Endothelial cell of umbilical vein (primary cell): ENCODE data around the gene RTN3. TPM values are rescaled to one million over a fixed set of nuclear protein-coding genes. Genes with fewer than 3 reads are reported as not detected.

Experiments
- BruUV-seq: library from RNA; stranded (reverse); fragments of 400-500 nt; replicated peaks from 2 replicates; lab custom pipeline; 2021; lab: Mats Ljungman, UMichigan
- CTCF ChIA-PET: fragments of 300-600, 350-600 bp; sonication (Branson Sonifier 250); formaldehyde crosslinking; loops from one replicate; lab custom pipeline; 2021; ENCODE audit warnings: antibody characterized with exemption, inconsistent platforms; lab: Charles Lee
- POLR2A ChIA-PET: fragments of 300-600, 350-600 bp; sonication (Branson Sonifier 250); formaldehyde crosslinking; loops from one replicate; lab custom pipeline; 2021; ENCODE audit warnings: antibody characterized with exemption, inconsistent platforms; lab: Charles Lee
- DNase-seq: peaks from one replicate; pipeline ENCODE4 v3.0.0-alpha.2; 2011; ENCODE audit warnings: low read depth, low spot score
- FAIRE-seq: peaks from 2 replicates; lab custom pipeline; 2011; peaks lifted over from hg19 to GRCh38; lab: Jason Lieb, UNC
- H2AFZ ChIP-seq: 2 replicates; pipeline ENCODE4 v1.6.0; 2012; ENCODE audit warnings: low read depth, low read length, control low read depth, inconsistent platforms
- H3K27ac ChIP-seq: 2 replicates; pipeline ENCODE4 v1.5.1; 2011; ENCODE audit warnings: low read depth, mild to moderate bottlenecking, control low read depth, low read length, moderate library complexity; ENCODE audit not compliant: insufficient read depth
- H3K27me3 ChIP-seq, 2 experiments: 2 replicates each; pipeline versions ENCODE4 v1.6.0 to v1.6.1; 2011; ENCODE audit warnings: low read length in 2 of 2, mixed read lengths in 1 of 2; ENCODE audit not compliant: control insufficient read depth in 2 of 2, insufficient read depth in 2 of 2
- H3K36me3 ChIP-seq, 2 experiments: 2 replicates in 1 of 2; 3 replicates in 1 of 2; pipeline ENCODE4 v1.5.1; 2011; ENCODE audit warnings: low read length in 2 of 2, mild to moderate bottlenecking in 1 of 2, moderate library complexity in 1 of 2; ENCODE audit not compliant: control insufficient read depth in 2 of 2, insufficient read depth in 2 of 2; ENCODE audit errors: extremely low read depth in 1 of 2
- H3K4me1 ChIP-seq: 3 replicates; pipeline ENCODE4 v1.5.1; 2011; ENCODE audit warnings: mild to moderate bottlenecking, low read length; ENCODE audit not compliant: control insufficient read depth, insufficient read depth; ENCODE audit errors: extremely low read depth
- H3K4me2 ChIP-seq: 2 replicates; pipeline ENCODE4 v1.6.1; 2011; ENCODE audit warnings: low read length, control low read depth, mixed read lengths; ENCODE audit not compliant: insufficient read depth
- H3K4me3 ChIP-seq, 3 experiments: fragments of 200-600 bp in 1 of 3; sonication (generic), shearing (Covaris generic) in 1 of 3; replicated peaks in 1 of 3; 2 replicates each; pipeline ENCODE4 v1.5.1; 2011 to 2016; ENCODE audit warnings: control low read depth in 3 of 3, low read length in 3 of 3, mild to moderate bottlenecking in 2 of 3, inconsistent platforms in 1 of 3, low read depth in 1 of 3, moderate library complexity in 1 of 3; ENCODE audit not compliant: insufficient read depth in 1 of 3
- H3K79me2 ChIP-seq: 2 replicates; pipeline ENCODE4 v1.6.0; 2012; ENCODE audit warnings: low read length, inconsistent platforms; ENCODE audit not compliant: control insufficient read depth, insufficient read depth
- H3K9ac ChIP-seq: replicated peaks from 2 replicates; pipeline ENCODE3; 2011; ENCODE audit warnings: low read length, control low read depth; ENCODE audit not compliant: insufficient read depth; ENCODE audit errors: extremely low read depth
- H3K9me1 ChIP-seq: replicated peaks from 3 replicates; pipeline ENCODE4 v1.6.0; 2011; ENCODE audit warnings: mild to moderate bottlenecking, low read length; ENCODE audit not compliant: control insufficient read depth, insufficient read depth; ENCODE audit errors: extremely low read depth
- H3K9me3 ChIP-seq: replicated peaks from 2 replicates; pipeline ENCODE4 v1.5.1; 2012; ENCODE audit warnings: low read length, inconsistent platforms; ENCODE audit not compliant: control insufficient read depth, insufficient read depth
- H4K20me1 ChIP-seq: replicated peaks from 2 replicates; pipeline ENCODE3; 2011; ENCODE audit warnings: mild to moderate bottlenecking, low read length; ENCODE audit not compliant: control insufficient read depth, insufficient read depth; ENCODE audit errors: extremely low read depth
- CTCF ChIP-seq, 2 donors: IDR thresholded peaks; 1 replicate in 1 of 2; 2 replicates in 1 of 2; pipeline ENCODE4 v1.5.1; 2011; ENCODE audit warnings: low read length in 2 of 2, mild to moderate bottlenecking in 2 of 2, moderate library complexity in 2 of 2, control low read depth in 1 of 2, inconsistent platforms in 1 of 2, low read depth in 1 of 2; ENCODE audit not compliant: insufficient read depth in 1 of 2; ENCODE audit errors: extremely low read depth in 1 of 2
- FOS ChIP-seq: IDR thresholded peaks from 2 replicates; pipeline ENCODE4 v1.6.1; 2011; ENCODE audit warnings: mild to moderate bottlenecking, low read length, moderate library complexity, borderline replicate concordance; ENCODE audit not compliant: insufficient read depth
- GATA2 ChIP-seq: IDR thresholded peaks from 2 replicates; pipeline ENCODE4 v1.7.0; 2011; ENCODE audit warnings: low read depth, mild to moderate bottlenecking, moderate library complexity, mixed read lengths, low read length; ENCODE audit not compliant: insufficient read length, insufficient read depth
- MAX ChIP-seq: IDR thresholded peaks from 2 replicates; pipeline ENCODE4 v1.6.1; 2011; ENCODE audit not compliant: insufficient read depth, insufficient read length
- POLR2AphosphoS5 ChIP-seq: IDR thresholded peaks from 2 replicates; pipeline ENCODE4 v1.6.1; 2012; ENCODE audit warnings: low read depth, mild to moderate bottlenecking, control low read depth, low read length, moderate library complexity; ENCODE audit not compliant: insufficient read depth
- dilution Hi-C: fragments of 300-500 bp; cut with MboI; formaldehyde crosslinking; loops from one replicate; pipeline ENCODE4 v1.15.0; 2019; ENCODE audit warnings: low sequenced_read_pairs; ENCODE audit not compliant: extremely low pct_ligation_motif_present
- intact Hi-C: fragments of 100-400 bp; cut with micrococcal nuclease; formaldehyde crosslinking; loops from one replicate; pipeline ENCODE4 v1.10.0; 2022
- polyA plus RNA-seq, 4 experiments: library from polyadenylated mRNA; depleted of rRNA in 3 of 4; stranded (reverse) in 3 of 4; unstranded in 1 of 4; fragments of >200 nt; gene quantifications; 2 replicates each; pipeline versions ENCODE4 v1.2.1 to v1.2.3, GENCODE V29; 2011 to 2012; ENCODE audit warnings: missing spikeins in 1 of 4
- total RNA-seq: library from RNA; stranded (reverse); gene quantifications from 2 replicates; pipeline ENCODE4 v1.2.3, GENCODE V29; 2021

Gene RTN3
- total and polyA plus RNA-seq, 2 donors (not counting 3 experiments of a cell fraction or from before 2014, with no cell fraction given): 90.6 to 112 TPM

DNA sequence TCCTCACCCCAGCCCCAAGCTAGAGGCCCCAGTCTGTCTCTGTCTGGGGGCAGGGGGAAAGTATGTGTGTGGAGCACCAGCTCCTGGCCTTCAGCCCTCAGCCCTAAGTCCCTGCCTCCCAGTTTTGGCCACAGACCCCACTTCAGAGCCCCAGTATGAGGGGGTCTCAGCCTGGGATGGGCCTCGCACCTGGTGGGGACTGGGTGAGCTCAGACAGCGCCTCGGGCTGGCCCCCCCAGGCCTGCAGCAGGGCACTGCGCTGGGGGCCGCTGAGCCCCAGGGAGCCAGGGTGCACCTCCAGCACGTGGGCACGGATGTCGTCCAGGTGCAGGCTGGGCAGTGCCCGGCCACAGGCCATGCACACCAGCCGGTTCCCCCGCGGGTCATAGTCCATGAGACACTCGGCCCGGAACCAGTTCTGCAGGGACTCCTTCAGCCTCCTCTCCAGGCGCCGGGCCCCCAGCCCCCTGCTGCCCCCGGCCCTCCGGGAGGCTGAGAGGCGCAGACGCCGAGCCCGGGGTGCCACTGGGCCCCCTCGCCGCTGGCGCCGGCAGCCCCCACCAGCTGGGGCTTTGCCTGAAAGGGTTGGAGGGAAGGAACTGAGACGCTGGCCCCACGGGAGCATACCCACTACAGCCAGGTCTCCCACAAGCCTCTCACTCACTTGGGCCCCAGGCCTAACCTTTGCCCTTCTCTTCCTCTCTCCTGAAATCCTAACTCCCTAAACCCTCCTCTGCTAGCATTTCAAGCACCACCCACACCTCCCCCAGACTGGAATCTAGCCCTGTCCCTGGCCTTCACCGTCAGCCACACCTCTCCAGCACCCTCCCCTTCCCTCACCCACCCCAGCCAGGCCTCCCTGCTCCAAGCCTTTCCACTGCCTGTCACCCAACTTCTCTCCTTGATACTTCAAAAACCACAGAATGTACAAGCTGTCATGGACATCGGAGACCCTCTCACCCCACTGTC is 83.7 kb downstream of the RTN3 start:
- DNase-seq (no peak), FAIRE-seq (no peak)
- CTCF ChIA-PET: interaction anchor here (1.1 to 4.6 kb wide), 4 partner anchors 47 to 384 kb away, joined by 3 to 55 read pairs (median 5); no protein-coding TSS in a partner anchor
- Histone ChIP-seq H3K9me3 (no peaks in the 10 kb centered on the region), H3K79me2 (peaks cover 15% of the 10 kb centered on the region), H3K36me3 (peaks cover 7 to 9% of the 10 kb centered on the region in 2 experiments), H2AFZ (no peak overlapping the region), H3K27me3 (peaks cover 0 to 4% of the 10 kb centered on the region in 2 experiments), H3K4me2 (no peak overlapping the region), H3K9me1 (no peaks in the 10 kb centered on the region), H3K4me3 (no peak overlapping the region), H3K9ac (no peak overlapping the region), H3K4me1 (peaks cover 21% of the 10 kb centered on the region), H4K20me1 (no peaks in the 10 kb centered on the region), H3K27ac (no peak overlapping the region)
- TF ChIP-seq CTCF (IDR thresholded peaks at IDR 0.05; ENCODE audit: extremely low read depth in 1 of 2, insufficient read depth in 1 of 2, low read depth in 1 of 2, low read length in 2 of 2) (no peak), FOS (no peak), POLR2AphosphoS5 (no peak), GATA2 (no peak), MAX (no peak)
- no TSS peak for BruUV-seq
- dilution Hi-C loops (no loop called here), intact Hi-C loops (no loop called here)
- POLR2A ChIA-PET: no interaction called here
